Non-pigmented ciliary epithelial cell (primary cell): ENCODE data around the gene JARID2.
A peak's percentile ranks its signal among the peaks of the same experiment; 100 is the strongest.

Source experiments
- DNase-seq: peaks from one replicate; pipeline ENCODE4 v3.0.0-alpha.2; 2010; ENCODE audit warnings: low read depth

Gene JARID2

GRCh38 chr6:15247500-15248450, 1.9 kb downstream of the JARID2 start:
- no peak for DNase-seq

- DNase-seq, result peak; percentile 72
These were observed 2.8 kb downstream of the JARID2 start for GRCh38 chr6:15248451-15249370.

- no peak for DNase-seq
These were observed 3.6 kb downstream of the JARID2 start for GRCh38 chr6:15249371-15250019.

- no peak for DNase-seq
These were observed 4.6 kb downstream of the JARID2 start for GRCh38 chr6:15250187-15251168.

- no peak for DNase-seq
These were observed 6.3 kb downstream of the JARID2 start for GRCh38 chr6:15252195-15252594.

GRCh38 chr6:15253203-15254022, 7.5 kb downstream of the JARID2 start:
- DNase-seq, result no peak

GRCh38 chr6:15254070-15254975, 8.5 kb downstream of the JARID2 start:
- no peak for DNase-seq

GRCh38 chr6:15255481-15255880, 9.6 kb downstream of the JARID2 start:
- no peak for DNase-seq

GRCh38 chr6:15255909-15256395, 10.1 kb downstream of the JARID2 start:
- no peak for DNase-seq

GRCh38 chr6:15256538-15257271, 10.8 kb downstream of the JARID2 start:
- no peak for DNase-seq

GRCh38 chr6:15257357-15258132, 11.7 kb downstream of the JARID2 start:
- no peak for DNase-seq

GRCh38 chr6:15259766-15260098, 13.9 kb downstream of the JARID2 start:
- DNase-seq, result no peak

- peak; percentile 35 for DNase-seq
These were observed 14.4 kb downstream of the JARID2 start for GRCh38 chr6:15260099-15260821.

GRCh38 chr6:15263780-15264374, 18.0 kb downstream of the JARID2 start:
- no peak for DNase-seq

GRCh38 chr6:15264412-15264811, 18.5 kb downstream of the JARID2 start:
- no peak for DNase-seq
